ENCODE measurements around the gene TSPAN10.

- TF ChIP-seq POLR2A (IDR thresholded peaks at IDR 0.05) (no peak), CTCF (IDR thresholded peaks at IDR 0.05) (no peak)
Measured at GRCh38 chr17:81615401-81615930, 21.5 kb upstream of the TSPAN10 start.
